Right ventricle myocardium inferior (tissue), 1 donor: ENCODE results near the gene RNASE13. TPM values are rescaled to one million over a fixed set of nuclear protein-coding genes. Genes with fewer than 3 reads are reported as not detected.
"Not testable (repeated sequence)": the region's sequence is repeated elsewhere in the genome, so short reads cannot be mapped to it uniquely, and the experiment has no call there.

Experiments used
- ATAC-seq: fragments of 200-7000 bp; cut with Tn5 transposase; one replicate; pipeline ENCODE4 v1.9.1; 2020; ENCODE audit warnings: mild to moderate bottlenecking, moderate library complexity
- DNase-seq: peaks from one replicate; pipeline ENCODE4 v3.0.0; 2021; ENCODE audit errors: missing footprints
- intact Hi-C: fragments of 100-400 bp; cut with DNase I; formaldehyde crosslinking; loops from one replicate; pipeline ENCODE4 v1.11.0; 2022
- total RNA-seq: library from RNA; stranded (reverse); fragmentation: NEBNext Ultra II Directional; extraction: Animal tissue kit (Norgen Biotek cat#: 25700); gene quantifications from one replicate; pipeline ENCODE4 v1.2.1, GENCODE V29; 2021
- donor health status: DM: no; HTN: yes; CAD: no; lungs with severe emphysema.

Gene RNASE13
- total RNA-seq, 1 donor from 2014 or later = not detected

GRCh38 chr14:21048638-21049037 is 14.0 kb upstream of the RNASE13 start:
- DNase-seq (no peak), ATAC-seq (peak; percentile 50)
- intact Hi-C loops = no loop called here

GRCh38 chr14:21047378-21047781 is 12.8 kb upstream of the RNASE13 start:
- intact Hi-C loops = no loop called here
- ATAC-seq (no peak), DNase-seq (no peak)

GRCh38 chr14:21043974-21044618 is 9.5 kb upstream of the RNASE13 start:
- no peak for DNase-seq
- intact Hi-C loops = loop anchor here (5.0 kb wide), 1 partner anchor 362 kb away; the partner anchor contains the start of gene RNASE4
- ATAC-seq = peak; percentile 22

- DNase-seq (no peak), ATAC-seq (no peak)
- intact Hi-C loops = loop anchor here (5.0 kb wide), 1 partner anchor 361 kb away; the partner anchor contains the start of gene RNASE4
Observed at GRCh38 chr14:21043387-21043973, 8.9 kb upstream of the RNASE13 start.

GRCh38 chr14:21042918-21043317 is 8.3 kb upstream of the RNASE13 start:
- intact Hi-C loops = loop anchor here (5.0 kb wide), 1 partner anchor 361 kb away; the partner anchor contains the start of gene RNASE4
- DNase-seq (no peak), ATAC-seq (no peak)

- DNase-seq = no peak
- no peak for ATAC-seq
- intact Hi-C loops = loop anchor here (2.0 to 5.0 kb wide), 2 partner anchors 61 to 360 kb away; partner anchors contain the start of gene RNASE4
Observed at GRCh38 chr14:21041676-21042433, 7.2 kb upstream of the RNASE13 start, which contains the start of gene RNASE7. TSS of gene RNASE7 (plus strand) at chr14:21042362. CDS start at chr14:21042993, 631 bp downstream.

GRCh38 chr14:21040941-21041340 is 6.3 kb upstream of the RNASE13 start:
- intact Hi-C loops = loop anchor here (1.0 to 5.0 kb wide), 4 partner anchors 27 to 359 kb away; partner anchors contain the start of gene RNASE4

GRCh38 chr14:21040370-21040925 is 5.8 kb upstream of the RNASE13 start:
- intact Hi-C loops = loop anchor here (1.0 to 5.0 kb wide), 4 partner anchors 26 to 358 kb away; partner anchors contain the start of gene RNASE4
- DNase-seq (no peak), ATAC-seq (no peak)

More at GRCh38 chr14:21040941-21041340, 6.3 kb upstream of the RNASE13 start:
- ATAC-seq, DNase-seq: not testable (repeated sequence)

- no peak for DNase-seq
- peak; percentile 73 for ATAC-seq
- intact Hi-C loops = loop anchor here (1.0 to 5.0 kb wide), 5 partner anchors 14 to 357 kb away; partner anchors contain the start of genes NDRG2 and RNASE4
Observed at GRCh38 chr14:21039585-21040369, 5.2 kb upstream of the RNASE13 start.

- DNase-seq (peak; percentile 91), ATAC-seq (peak; percentile 97)
- intact Hi-C loops = loop anchor here (1.0 kb wide), 1 partner anchor 13 kb away; the partner anchor contains the start of gene NDRG2
Observed at GRCh38 chr14:21038441-21039422, 4.1 kb upstream of the RNASE13 start.

- ATAC-seq (no peak), DNase-seq (no peak)
- intact Hi-C loops = no loop called here
Observed at GRCh38 chr14:21037156-21037555, 2.5 kb upstream of the RNASE13 start.

GRCh38 chr14:21036751-21037150 is 2.1 kb upstream of the RNASE13 start:
- intact Hi-C loops = no loop called here
- DNase-seq (no peak), ATAC-seq (no peak)

GRCh38 chr14:21033133-21033698 is 1.4 kb downstream of the RNASE13 start:
- ATAC-seq (no peak), DNase-seq (no peak)
- intact Hi-C loops = no loop called here

GRCh38 chr14:21032326-21033132 is 2.1 kb downstream of the RNASE13 start:
- DNase-seq (no peak), ATAC-seq (no peak)
- intact Hi-C loops = no loop called here

- DNase-seq = no peak
- intact Hi-C loops = no loop called here
- no peak for ATAC-seq
Observed at GRCh38 chr14:21030531-21030930, 4.1 kb downstream of the RNASE13 start.

- DNase-seq = no peak
- no peak for ATAC-seq
- intact Hi-C loops = no loop called here
Observed at GRCh38 chr14:21029917-21030316, 4.7 kb downstream of the RNASE13 start, which contains the start of gene TPPP2. TSS of gene TPPP2 (plus strand) at chr14:21030217. CDS start at chr14:21030582, 365 bp downstream.
